GM23338 (cell line): Measurements from ENCODE around the gene ADAMTS17. TPM values are rescaled to one million over a fixed set of nuclear protein-coding genes. Genes with fewer than 3 reads are reported as not detected.
A peak's percentile ranks its signal among the peaks of the same experiment; 100 is the strongest.

Experiments
- ATAC-seq: fragments of 200-7000 bp; cut with Tn5 transposase; 3 replicates; pipeline ENCODE4 v1.9.1; 2020
- DNase-seq: peaks from one replicate; pipeline ENCODE4 v3.0.0-alpha.2; 2015; ENCODE audit warnings: low spot score
- H2AFZ ChIP-seq: fragments of 200-600 bp; sonication (generic); 2 replicates; pipeline ENCODE4 v1.8.0; 2016; ENCODE audit warnings: antibody characterized with exemption, mild to moderate bottlenecking, moderate library complexity
- H3F3A ChIP-seq: fragments of 200-600 bp; sonication (generic); replicated peaks from 2 replicates; pipeline ENCODE4 v1.8.0; 2017; ENCODE audit warnings: antibody characterized with exemption, mixed run types, low read depth
- H3K27ac ChIP-seq: fragments of 200-600 bp; sonication (generic); 2 replicates; pipeline ENCODE4 v1.6.1; 2016; ENCODE audit warnings: low read depth
- H3K27me3 ChIP-seq: fragments of 200-600 bp; sonication (generic); 2 replicates; pipeline ENCODE4 v1.8.0; 2016; ENCODE audit warnings: mild to moderate bottlenecking, mixed run types, moderate library complexity; ENCODE audit not compliant: insufficient read depth
- H3K36me3 ChIP-seq: fragments of 200-600 bp; sonication (generic); 2 replicates; pipeline ENCODE4 v1.8.0; 2016; ENCODE audit warnings: mild to moderate bottlenecking; ENCODE audit not compliant: insufficient read depth
- H3K4me1 ChIP-seq: fragments of 200-600 bp; sonication (generic); 2 replicates; pipeline ENCODE4 v1.8.0; 2016; ENCODE audit warnings: mild to moderate bottlenecking, moderate library complexity; ENCODE audit not compliant: insufficient read depth
- H3K4me2 ChIP-seq: fragments of 200-600 bp; sonication (generic); 2 replicates; pipeline ENCODE4 v1.7.1; 2017; ENCODE audit warnings: mixed run types
- H3K4me3 ChIP-seq: fragments of 200-600 bp; sonication (generic); 2 replicates; pipeline ENCODE4 v1.6.1; 2016; ENCODE audit warnings: mixed run types
- H3K79me2 ChIP-seq: fragments of 200-600 bp; sonication (generic); replicated peaks from 2 replicates; pipeline ENCODE4 v1.8.0; 2017; ENCODE audit warnings: mild to moderate bottlenecking; ENCODE audit not compliant: insufficient read depth
- H3K9me2 ChIP-seq: fragments of 200-600 bp; sonication (generic); 2 replicates; pipeline ENCODE4 v1.8.0; 2017; ENCODE audit not compliant: insufficient read depth
- H4K20me1 ChIP-seq: fragments of 200-600 bp; sonication (generic); replicated peaks from 2 replicates; pipeline ENCODE4 v1.8.0; 2017; ENCODE audit warnings: mild to moderate bottlenecking; ENCODE audit not compliant: insufficient read depth
- H3K27ac Mint-ChIP-seq: 2 replicates; pipeline ENCODE4 v1.8.0; 2020; ENCODE audit warnings: inconsistent platforms, mild to moderate bottlenecking, moderate library complexity, mixed read lengths
- H3K27me3 Mint-ChIP-seq: 3 replicates; pipeline ENCODE4 v1.8.0; 2022; ENCODE audit warnings: low read depth, mild to moderate bottlenecking, moderate library complexity, mixed read lengths, inconsistent platforms; ENCODE audit not compliant: insufficient read depth, poor library complexity
- H3K36me3 Mint-ChIP-seq: 3 replicates; pipeline ENCODE4 v1.8.0; 2021; ENCODE audit warnings: low read depth, mild to moderate bottlenecking, inconsistent platforms, moderate library complexity, mixed read lengths
- H3K4me1 Mint-ChIP-seq: 3 replicates; pipeline ENCODE4 v1.8.0; 2020; ENCODE audit warnings: mild to moderate bottlenecking, inconsistent platforms, mixed read lengths
- H3K4me3 Mint-ChIP-seq: 3 replicates; pipeline ENCODE4 v1.8.0; 2021; ENCODE audit warnings: moderate library complexity, mild to moderate bottlenecking, inconsistent platforms, mixed read lengths
- H3K9me3 Mint-ChIP-seq: 3 replicates; pipeline ENCODE4 v1.8.0; 2020; ENCODE audit warnings: moderate library complexity, mild to moderate bottlenecking, inconsistent platforms, mixed read lengths
- CREB1 ChIP-seq: fragments of 250-450 bp; sonication (Bioruptor Pico); IDR thresholded peaks from 2 replicates; pipeline ENCODE4 v1.5.0; 2020; ENCODE audit warnings: low read depth, mild to moderate bottlenecking, moderate library complexity
- EZH2 ChIP-seq: fragments of 200-600 bp; sonication (generic); IDR thresholded peaks from one replicate; pipeline ENCODE4 v1.8.0; 2017; ENCODE audit warnings: antibody characterized with exemption, mild to moderate bottlenecking, low read depth; ENCODE audit not compliant: unreplicated experiment
- EZH2phosphoT487 ChIP-seq: fragments of 200-600 bp; sonication (generic); IDR thresholded peaks from one replicate; pipeline ENCODE4 v1.8.1; 2018; ENCODE audit warnings: antibody characterized with exemption; ENCODE audit not compliant: unreplicated experiment
- JUNB ChIP-seq: IDR thresholded peaks from one replicate; pipeline ENCODE4 v1.6.1; 2016; ENCODE audit warnings: antibody characterized with exemption; ENCODE audit not compliant: unreplicated experiment
- NANOG ChIP-seq: IDR thresholded peaks from 2 replicates; pipeline ENCODE4 v1.6.1; 2016; ENCODE audit warnings: antibody characterized with exemption, borderline replicate concordance
- ZNF114 ChIP-seq: fragments of 250-450 bp; sonication (Bioruptor Pico); IDR thresholded peaks from 2 replicates; pipeline ENCODE4 v1.5.0; 2020; ENCODE audit warnings: mild to moderate bottlenecking, moderate library complexity
- ZNF331 ChIP-seq: fragments of 250-450 bp; sonication (Bioruptor Pico); IDR thresholded peaks from 2 replicates; pipeline ENCODE4 v1.5.0; 2020; ENCODE audit warnings: low read depth, mild to moderate bottlenecking, moderate library complexity
- polyA plus RNA-seq: library from polyadenylated mRNA; unstranded; fragments of >200 nt; fragmentation: Nextera tagmentation; extraction: Ambion mirVana; gene quantifications from 2 replicates; pipeline ENCODE4 v1.2.1, GENCODE V29; 2016
- total RNA-seq: library from RNA; depleted of rRNA; stranded (reverse); fragments of >200 nt; shearing (Covaris generic); gene quantifications from 2 replicates; pipeline ENCODE4 v1.2.3, GENCODE V29; 2014
- TF ChIP-seq, protein P1 (sequence below): fragments of 250-450 bp; sonication (Bioruptor Pico); IDR thresholded peaks from 2 replicates; pipeline ENCODE4 v1.5.0; 2020; ENCODE audit warnings: mild to moderate bottlenecking, moderate library complexity
- TF ChIP-seq, protein P2 (sequence below): IDR thresholded peaks from one replicate; pipeline ENCODE4 v1.6.1; 2018; ENCODE audit warnings: antibody characterized with exemption; ENCODE audit not compliant: unreplicated experiment
- TF ChIP-seq, protein P3 (sequence below), 2 experiments: fragments of 200-600 bp in 1 of 2; sonication (generic) in 1 of 2; conservative IDR thresholded peaks; 2 replicates each; pipeline versions ENCODE4 v1.5.1 to v1.6.1; 2016 to 2017; ENCODE audit warnings: antibody characterized with exemption in 2 of 2, low read depth in 2 of 2, mild to moderate bottlenecking in 2 of 2, moderate library complexity in 1 of 2

The ADAMTS17 gene
- total and polyA plus RNA-seq, 2 experiments from 2014 or later: 0.60 to 3.8 TPM

DNA sequence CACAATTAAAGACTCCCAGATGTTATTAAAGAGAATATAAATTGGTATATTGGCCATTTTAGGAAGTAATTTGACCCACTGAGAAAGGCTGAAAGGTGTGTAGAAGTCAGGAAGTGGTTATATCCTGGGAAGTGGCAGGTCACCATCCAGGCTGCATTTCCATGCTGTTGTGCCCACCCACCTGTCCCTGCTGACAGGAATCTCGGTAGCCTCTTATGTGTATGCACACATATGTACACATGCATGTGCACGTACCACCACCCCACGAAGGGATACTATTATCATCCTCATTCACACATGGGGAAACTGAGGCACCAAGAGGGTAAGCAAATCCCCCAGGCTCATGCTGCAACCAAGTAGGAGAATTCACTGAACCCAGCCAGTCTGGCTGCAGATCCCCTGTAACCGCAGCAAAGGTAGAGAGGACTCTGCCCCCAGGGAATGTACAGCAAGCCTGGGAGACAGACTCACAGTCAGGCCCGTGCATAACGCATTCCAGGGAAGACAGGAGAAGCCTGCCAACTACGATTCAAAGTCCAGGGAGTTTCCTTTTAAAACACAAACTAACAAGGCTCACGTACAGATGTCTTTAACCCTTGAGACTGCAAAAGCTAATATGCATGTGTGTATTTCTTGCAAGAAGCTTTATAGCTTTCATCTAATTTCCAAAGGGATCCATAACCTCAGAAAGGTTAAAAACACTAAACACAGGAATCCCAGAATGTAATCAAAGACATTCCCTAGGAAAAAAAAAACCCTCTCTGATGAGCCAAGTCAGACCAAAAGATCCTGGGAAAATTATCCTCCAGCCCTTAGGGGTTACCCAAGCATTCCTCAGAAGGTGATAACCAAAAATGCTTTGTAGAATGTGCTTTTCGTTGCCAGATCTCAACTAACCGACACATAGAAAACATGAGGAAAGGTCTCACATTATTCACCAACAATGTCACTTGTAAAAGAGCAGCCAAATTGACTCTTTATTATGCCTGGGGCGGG is 129.6 kb downstream of the ADAMTS17 start:
- Histone ChIP-seq H2AFZ (no peak overlapping the region), H3K4me1 (no peaks in the 10 kb centered on the region; the same call in none of the 2 replicates), H4K20me1 (no peaks in the 10 kb centered on the region), H3K79me2 (no peaks in the 10 kb centered on the region), H3K4me3 (no peak overlapping the region), H3F3A (no peaks in the 10 kb centered on the region), H3K9me2 (no peaks in the 10 kb centered on the region), H3K36me3 (no peaks in the 10 kb centered on the region), H3K4me2 (no peak overlapping the region), H3K27me3 (no peaks in the 10 kb centered on the region), H3K27ac (no peak overlapping the region)
- TF ChIP-seq NANOG (no peak), JUNB (no peak), ZNF114 (no peak), ZNF331 (CRISPR knock-in tag) (no peak), CREB1 (CRISPR knock-in tag) (no peak), EZH2 (no peak), EZH2phosphoT487 (no peak)
- TF ChIP-seq, protein P1, sequence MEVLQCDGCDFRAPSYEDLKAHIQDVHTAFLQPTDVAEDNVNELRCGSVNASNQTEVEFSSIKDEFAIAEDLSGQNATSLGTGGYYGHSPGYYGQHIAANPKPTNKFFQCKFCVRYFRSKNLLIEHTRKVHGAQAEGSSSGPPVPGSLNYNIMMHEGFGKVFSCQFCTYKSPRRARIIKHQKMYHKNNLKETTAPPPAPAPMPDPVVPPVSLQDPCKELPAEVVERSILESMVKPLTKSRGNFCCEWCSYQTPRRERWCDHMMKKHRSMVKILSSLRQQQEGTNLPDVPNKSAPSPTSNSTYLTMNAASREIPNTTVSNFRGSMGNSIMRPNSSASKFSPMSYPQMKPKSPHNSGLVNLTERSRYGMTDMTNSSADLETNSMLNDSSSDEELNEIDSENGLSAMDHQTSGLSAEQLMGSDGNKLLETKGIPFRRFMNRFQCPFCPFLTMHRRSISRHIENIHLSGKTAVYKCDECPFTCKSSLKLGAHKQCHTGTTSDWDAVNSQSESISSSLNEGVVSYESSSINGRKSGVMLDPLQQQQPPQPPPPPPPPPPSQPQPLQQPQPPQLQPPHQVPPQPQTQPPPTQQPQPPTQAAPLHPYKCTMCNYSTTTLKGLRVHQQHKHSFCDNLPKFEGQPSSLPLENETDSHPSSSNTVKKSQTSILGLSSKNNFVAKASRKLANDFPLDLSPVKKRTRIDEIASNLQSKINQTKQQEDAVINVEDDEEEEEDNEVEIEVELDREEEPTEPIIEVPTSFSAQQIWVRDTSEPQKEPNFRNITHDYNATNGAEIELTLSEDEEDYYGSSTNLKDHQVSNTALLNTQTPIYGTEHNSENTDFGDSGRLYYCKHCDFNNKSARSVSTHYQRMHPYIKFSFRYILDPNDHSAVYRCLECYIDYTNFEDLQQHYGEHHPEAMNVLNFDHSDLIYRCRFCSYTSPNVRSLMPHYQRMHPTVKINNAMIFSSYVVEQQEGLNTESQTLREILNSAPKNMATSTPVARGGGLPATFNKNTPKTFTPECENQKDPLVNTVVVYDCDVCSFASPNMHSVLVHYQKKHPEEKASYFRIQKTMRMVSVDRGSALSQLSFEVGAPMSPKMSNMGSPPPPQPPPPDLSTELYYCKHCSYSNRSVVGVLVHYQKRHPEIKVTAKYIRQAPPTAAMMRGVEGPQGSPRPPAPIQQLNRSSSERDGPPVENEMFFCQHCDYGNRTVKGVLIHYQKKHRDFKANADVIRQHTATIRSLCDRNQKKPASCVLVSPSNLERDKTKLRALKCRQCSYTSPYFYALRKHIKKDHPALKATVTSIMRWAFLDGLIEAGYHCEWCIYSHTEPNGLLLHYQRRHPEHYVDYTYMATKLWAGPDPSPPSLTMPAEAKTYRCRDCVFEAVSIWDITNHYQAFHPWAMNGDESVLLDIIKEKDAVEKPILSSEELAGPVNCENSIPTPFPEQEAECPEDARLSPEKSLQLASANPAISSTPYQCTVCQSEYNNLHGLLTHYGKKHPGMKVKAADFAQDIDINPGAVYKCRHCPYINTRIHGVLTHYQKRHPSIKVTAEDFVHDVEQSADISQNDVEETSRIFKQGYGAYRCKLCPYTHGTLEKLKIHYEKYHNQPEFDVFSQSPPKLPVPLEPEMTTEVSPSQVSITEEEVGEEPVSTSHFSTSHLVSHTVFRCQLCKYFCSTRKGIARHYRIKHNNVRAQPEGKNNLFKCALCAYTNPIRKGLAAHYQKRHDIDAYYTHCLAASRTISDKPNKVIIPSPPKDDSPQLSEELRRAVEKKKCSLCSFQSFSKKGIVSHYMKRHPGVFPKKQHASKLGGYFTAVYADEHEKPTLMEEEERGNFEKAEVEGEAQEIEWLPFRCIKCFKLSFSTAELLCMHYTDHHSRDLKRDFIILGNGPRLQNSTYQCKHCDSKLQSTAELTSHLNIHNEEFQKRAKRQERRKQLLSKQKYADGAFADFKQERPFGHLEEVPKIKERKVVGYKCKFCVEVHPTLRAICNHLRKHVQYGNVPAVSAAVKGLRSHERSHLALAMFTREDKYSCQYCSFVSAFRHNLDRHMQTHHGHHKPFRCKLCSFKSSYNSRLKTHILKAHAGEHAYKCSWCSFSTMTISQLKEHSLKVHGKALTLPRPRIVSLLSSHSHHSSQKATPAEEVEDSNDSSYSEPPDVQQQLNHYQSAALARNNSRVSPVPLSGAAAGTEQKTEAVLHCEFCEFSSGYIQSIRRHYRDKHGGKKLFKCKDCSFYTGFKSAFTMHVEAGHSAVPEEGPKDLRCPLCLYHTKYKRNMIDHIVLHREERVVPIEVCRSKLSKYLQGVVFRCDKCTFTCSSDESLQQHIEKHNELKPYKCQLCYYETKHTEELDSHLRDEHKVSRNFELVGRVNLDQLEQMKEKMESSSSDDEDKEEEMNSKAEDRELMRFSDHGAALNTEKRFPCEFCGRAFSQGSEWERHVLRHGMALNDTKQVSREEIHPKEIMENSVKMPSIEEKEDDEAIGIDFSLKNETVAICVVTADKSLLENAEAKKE: no peak
- TF ChIP-seq, protein P2, sequence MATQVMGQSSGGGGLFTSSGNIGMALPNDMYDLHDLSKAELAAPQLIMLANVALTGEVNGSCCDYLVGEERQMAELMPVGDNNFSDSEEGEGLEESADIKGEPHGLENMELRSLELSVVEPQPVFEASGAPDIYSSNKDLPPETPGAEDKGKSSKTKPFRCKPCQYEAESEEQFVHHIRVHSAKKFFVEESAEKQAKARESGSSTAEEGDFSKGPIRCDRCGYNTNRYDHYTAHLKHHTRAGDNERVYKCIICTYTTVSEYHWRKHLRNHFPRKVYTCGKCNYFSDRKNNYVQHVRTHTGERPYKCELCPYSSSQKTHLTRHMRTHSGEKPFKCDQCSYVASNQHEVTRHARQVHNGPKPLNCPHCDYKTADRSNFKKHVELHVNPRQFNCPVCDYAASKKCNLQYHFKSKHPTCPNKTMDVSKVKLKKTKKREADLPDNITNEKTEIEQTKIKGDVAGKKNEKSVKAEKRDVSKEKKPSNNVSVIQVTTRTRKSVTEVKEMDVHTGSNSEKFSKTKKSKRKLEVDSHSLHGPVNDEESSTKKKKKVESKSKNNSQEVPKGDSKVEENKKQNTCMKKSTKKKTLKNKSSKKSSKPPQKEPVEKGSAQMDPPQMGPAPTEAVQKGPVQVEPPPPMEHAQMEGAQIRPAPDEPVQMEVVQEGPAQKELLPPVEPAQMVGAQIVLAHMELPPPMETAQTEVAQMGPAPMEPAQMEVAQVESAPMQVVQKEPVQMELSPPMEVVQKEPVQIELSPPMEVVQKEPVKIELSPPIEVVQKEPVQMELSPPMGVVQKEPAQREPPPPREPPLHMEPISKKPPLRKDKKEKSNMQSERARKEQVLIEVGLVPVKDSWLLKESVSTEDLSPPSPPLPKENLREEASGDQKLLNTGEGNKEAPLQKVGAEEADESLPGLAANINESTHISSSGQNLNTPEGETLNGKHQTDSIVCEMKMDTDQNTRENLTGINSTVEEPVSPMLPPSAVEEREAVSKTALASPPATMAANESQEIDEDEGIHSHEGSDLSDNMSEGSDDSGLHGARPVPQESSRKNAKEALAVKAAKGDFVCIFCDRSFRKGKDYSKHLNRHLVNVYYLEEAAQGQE: no peak
- TF ChIP-seq, protein P3, sequence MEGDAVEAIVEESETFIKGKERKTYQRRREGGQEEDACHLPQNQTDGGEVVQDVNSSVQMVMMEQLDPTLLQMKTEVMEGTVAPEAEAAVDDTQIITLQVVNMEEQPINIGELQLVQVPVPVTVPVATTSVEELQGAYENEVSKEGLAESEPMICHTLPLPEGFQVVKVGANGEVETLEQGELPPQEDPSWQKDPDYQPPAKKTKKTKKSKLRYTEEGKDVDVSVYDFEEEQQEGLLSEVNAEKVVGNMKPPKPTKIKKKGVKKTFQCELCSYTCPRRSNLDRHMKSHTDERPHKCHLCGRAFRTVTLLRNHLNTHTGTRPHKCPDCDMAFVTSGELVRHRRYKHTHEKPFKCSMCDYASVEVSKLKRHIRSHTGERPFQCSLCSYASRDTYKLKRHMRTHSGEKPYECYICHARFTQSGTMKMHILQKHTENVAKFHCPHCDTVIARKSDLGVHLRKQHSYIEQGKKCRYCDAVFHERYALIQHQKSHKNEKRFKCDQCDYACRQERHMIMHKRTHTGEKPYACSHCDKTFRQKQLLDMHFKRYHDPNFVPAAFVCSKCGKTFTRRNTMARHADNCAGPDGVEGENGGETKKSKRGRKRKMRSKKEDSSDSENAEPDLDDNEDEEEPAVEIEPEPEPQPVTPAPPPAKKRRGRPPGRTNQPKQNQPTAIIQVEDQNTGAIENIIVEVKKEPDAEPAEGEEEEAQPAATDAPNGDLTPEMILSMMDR (conservative IDR thresholded peaks at IDR 0.05; ENCODE audit: low read depth in 2 of 2): no peak
- Mint-ChIP-seq H3K9me3 (no peaks in the 10 kb centered on the region), H3K4me3 (no peak overlapping the region), H3K27me3 (peaks cover 4% of the 10 kb centered on the region), H3K27ac (peak overlapping the region; percentile 69; the same call in 1 of the 2 replicates), H3K36me3 (no peaks in the 10 kb centered on the region), H3K4me1 (peaks cover 13% of the 10 kb centered on the region)
- DNase-seq (peak; percentile 30), ATAC-seq (peak; percentile 61)
